GM10266 (cell line): ENCODE data around the gene NCAM2.

ENCODE experiments used
- DNase-seq: peaks from one replicate; pipeline ENCODE4 v3.0.0; 2012; ENCODE audit errors: extremely low spot score
- CTCF ChIP-seq: IDR thresholded peaks from 2 replicates; pipeline ENCODE4 v1.5.1; 2012; ENCODE audit warnings: mild to moderate bottlenecking, low read depth; ENCODE audit not compliant: control insufficient read depth, insufficient read depth; ENCODE audit errors: missing control alignments

Gene NCAM2

GRCh38 chr21:21406921-21407320, 408.7 kb downstream of the NCAM2 start:
- TF ChIP-seq CTCF, result no peak
- DNase-seq, result no peak

GRCh38 chr21:21412096-21412495, 413.9 kb downstream of the NCAM2 start:
- TF ChIP-seq CTCF, result no peak
- no peak for DNase-seq

GRCh38 chr21:21415741-21416140, 417.5 kb downstream of the NCAM2 start:
- no peak for DNase-seq
- no peak for TF ChIP-seq CTCF

GRCh38 chr21:21434944-21435343, 436.7 kb downstream of the NCAM2 start:
- no peak for TF ChIP-seq CTCF
- no peak for DNase-seq

GRCh38 chr21:21436012-21436534, 437.9 kb downstream of the NCAM2 start:
- no peak for DNase-seq
- TF ChIP-seq CTCF, result no peak

GRCh38 chr21:21439761-21440160, 441.6 kb downstream of the NCAM2 start:
- no peak for DNase-seq
- no peak for TF ChIP-seq CTCF

- TF ChIP-seq CTCF, result no peak
- DNase-seq, result no peak
Observed at GRCh38 chr21:21457077-21457476, 458.9 kb downstream of the NCAM2 start.
